Mucosa of stomach (tissue), 1 donor: ENCODE results near the gene UBLCP1.
"Not testable (repeated sequence)": the region's sequence is repeated elsewhere in the genome, so short reads cannot be mapped to it uniquely, and the experiment has no call there.

Source experiments
- H3K27me3 ChIP-seq: one replicate; pipeline ENCODE4 v1.7.0; 2013; ENCODE audit warnings: mild to moderate bottlenecking, low read length; ENCODE audit not compliant: control insufficient read depth, insufficient read depth
- H3K36me3 ChIP-seq: one replicate; pipeline ENCODE4 v1.7.0; 2013; ENCODE audit warnings: low read length; ENCODE audit not compliant: control insufficient read depth, insufficient read depth
- H3K4me1 ChIP-seq: one replicate; pipeline ENCODE4 v1.7.0; 2013; ENCODE audit warnings: mild to moderate bottlenecking, low read length; ENCODE audit not compliant: control insufficient read depth, insufficient read depth
- H3K4me3 ChIP-seq: one replicate; pipeline ENCODE4 v1.7.0; 2013; ENCODE audit warnings: low read length
- H3K9ac ChIP-seq: one replicate; pipeline ENCODE4 v1.7.0; 2013; ENCODE audit warnings: mild to moderate bottlenecking, low read length, moderate library complexity
- H3K9me3 ChIP-seq: one replicate; pipeline ENCODE4 v1.7.0; 2013; ENCODE audit warnings: mild to moderate bottlenecking, low read length, moderate library complexity; ENCODE audit not compliant: control insufficient read depth
- donor health status: Pancreatic carcinoma.

Gene UBLCP1

GRCh38 chr5:159230657-159231056 lies 32.4 kb upstream of the UBLCP1 start:
- Histone ChIP-seq H3K27me3 (no peaks in the 10 kb centered on the region), H3K9me3 (no peaks in the 10 kb centered on the region), H3K36me3 (no peaks in the 10 kb centered on the region), H3K9ac (no peak overlapping the region), H3K4me1 (no peaks in the 10 kb centered on the region), H3K4me3 (no peak overlapping the region)

- no peak overlapping the region for H3K9ac ChIP-seq
- no peaks in the 10 kb centered on the region for H3K9me3 ChIP-seq
- H3K36me3 ChIP-seq, result no peaks in the 10 kb centered on the region
- H3K4me3 ChIP-seq, result no peak overlapping the region
- H3K27me3 ChIP-seq, result no peaks in the 10 kb centered on the region
- H3K4me1 ChIP-seq, result no peaks in the 10 kb centered on the region
These were observed 31.9 kb upstream of the UBLCP1 start for GRCh38 chr5:159231167-159231566.

- not testable (repeated sequence) for H3K4me1 ChIP-seq, H3K27me3 ChIP-seq, H3K9me3 ChIP-seq, H3K4me3 ChIP-seq, H3K36me3 ChIP-seq, H3K9ac ChIP-seq
These were observed 27.1 kb upstream of the UBLCP1 start for GRCh38 chr5:159235871-159236520.

- Histone ChIP-seq H3K4me3 (no peak overlapping the region), H3K27me3 (no peaks in the 10 kb centered on the region), H3K9ac (no peak overlapping the region), H3K4me1 (no peaks in the 10 kb centered on the region), H3K9me3 (no peaks in the 10 kb centered on the region), H3K36me3 (no peaks in the 10 kb centered on the region)
These were observed 22.7 kb upstream of the UBLCP1 start for GRCh38 chr5:159240301-159240870.

- no peaks in the 10 kb centered on the region for H3K4me1 ChIP-seq
- no peaks in the 10 kb centered on the region for H3K27me3 ChIP-seq
- no peak overlapping the region for H3K9ac ChIP-seq
- H3K36me3 ChIP-seq, result no peaks in the 10 kb centered on the region
- no peak overlapping the region for H3K4me3 ChIP-seq
- no peaks in the 10 kb centered on the region for H3K9me3 ChIP-seq
These were observed 21.0 kb upstream of the UBLCP1 start for GRCh38 chr5:159241946-159242552.

- Histone ChIP-seq H3K27me3 (no peaks in the 10 kb centered on the region), H3K9ac (no peak overlapping the region), H3K4me3 (no peak overlapping the region), H3K36me3 (no peaks in the 10 kb centered on the region), H3K9me3 (no peaks in the 10 kb centered on the region), H3K4me1 (no peaks in the 10 kb centered on the region)
These were observed 20.4 kb upstream of the UBLCP1 start for GRCh38 chr5:159242656-159243055.

- Histone ChIP-seq H3K27me3 (no peaks in the 10 kb centered on the region), H3K36me3 (no peaks in the 10 kb centered on the region)
These were observed 19.7 kb upstream of the UBLCP1 start for GRCh38 chr5:159243385-159243784.

GRCh38 chr5:159244163-159244562 lies 18.9 kb upstream of the UBLCP1 start:
- Histone ChIP-seq H3K27me3 (no peaks in the 10 kb centered on the region), H3K36me3 (no peaks in the 10 kb centered on the region), H3K4me3 (no peak overlapping the region), H3K9me3 (no peaks in the 10 kb centered on the region), H3K4me1 (no peaks in the 10 kb centered on the region), H3K9ac (no peak overlapping the region)

More at GRCh38 chr5:159243385-159243784, 19.7 kb upstream of the UBLCP1 start:
- Histone ChIP-seq H3K4me1 (no peaks in the 10 kb centered on the region), H3K4me3 (no peak overlapping the region), H3K9me3 (no peaks in the 10 kb centered on the region), H3K9ac (no peak overlapping the region)

- Histone ChIP-seq H3K4me1 (no peaks in the 10 kb centered on the region), H3K4me3 (no peak overlapping the region), H3K9me3 (no peaks in the 10 kb centered on the region), H3K9ac (no peak overlapping the region), H3K36me3 (no peaks in the 10 kb centered on the region), H3K27me3 (no peaks in the 10 kb centered on the region)
These were observed 18.2 kb upstream of the UBLCP1 start for GRCh38 chr5:159244890-159245289.

- no peaks in the 10 kb centered on the region for H3K36me3 ChIP-seq
- H3K4me1 ChIP-seq, result no peaks in the 10 kb centered on the region
- no peaks in the 10 kb centered on the region for H3K9me3 ChIP-seq
- no peak overlapping the region for H3K4me3 ChIP-seq
- H3K9ac ChIP-seq, result no peak overlapping the region
- no peaks in the 10 kb centered on the region for H3K27me3 ChIP-seq
These were observed 13.9 kb upstream of the UBLCP1 start for GRCh38 chr5:159249158-159249557.

- Histone ChIP-seq H3K36me3 (no peaks in the 10 kb centered on the region), H3K27me3 (no peaks in the 10 kb centered on the region), H3K9me3 (no peaks in the 10 kb centered on the region), H3K9ac (no peak overlapping the region), H3K4me1 (no peaks in the 10 kb centered on the region), H3K4me3 (no peak overlapping the region)
These were observed 10.9 kb upstream of the UBLCP1 start for GRCh38 chr5:159252195-159252594.

GRCh38 chr5:159257007-159257406 lies 6.1 kb upstream of the UBLCP1 start:
- Histone ChIP-seq H3K9me3 (no peaks in the 10 kb centered on the region), H3K36me3 (no peaks in the 10 kb centered on the region), H3K9ac (no peak overlapping the region), H3K4me1 (no peaks in the 10 kb centered on the region), H3K4me3 (no peak overlapping the region), H3K27me3 (no peaks in the 10 kb centered on the region)
